OCI-LY3 (cell line): ENCODE data around the gene PINLYP.

Experiments
- H2AFZ ChIP-seq: fragments of 200-600, 300-600 bp; shearing (Covaris generic); 2 replicates; pipeline ENCODE4 v1.6.0; 2014; ENCODE audit warnings: antibody characterized with exemption, low read depth, low read length
- H3K27ac ChIP-seq: fragments of 200-600, 300-600 bp; sonication (generic); 2 replicates; pipeline ENCODE4 v1.5.1; 2014; ENCODE audit warnings: mild to moderate bottlenecking, low read length, moderate library complexity, mixed read lengths
- H3K27me3 ChIP-seq: fragments of 200-600, 300-600 bp; sonication (generic); 2 replicates; pipeline ENCODE4 v1.6.1; 2014; ENCODE audit warnings: low read depth, low read length, mixed read lengths
- H3K36me3 ChIP-seq: fragments of 200-600, 300-600 bp; sonication (generic); replicated peaks from 2 replicates; pipeline ENCODE3; 2014; ENCODE audit warnings: low read depth, low read length, mixed read lengths
- H3K4me1 ChIP-seq: fragments of 300-600, 200-600 bp; sonication (generic); 2 replicates; pipeline ENCODE4 v1.6.1; 2014; ENCODE audit warnings: low read length, mixed read lengths
- H3K4me2 ChIP-seq: fragments of 200-600, 300-600 bp; sonication (generic); 2 replicates; pipeline ENCODE4 v1.6.1; 2014; ENCODE audit warnings: low read length, mixed read lengths
- H3K4me3 ChIP-seq: fragments of 300-600, 200-600 bp; sonication (generic); 2 replicates; pipeline ENCODE4 v1.5.1; 2014; ENCODE audit warnings: antibody characterized with exemption, mild to moderate bottlenecking, low read length, moderate library complexity
- H3K79me2 ChIP-seq: fragments of 300-600, 200-600 bp; shearing (Covaris generic); 2 replicates; pipeline ENCODE4 v1.6.1; 2014; ENCODE audit warnings: mild to moderate bottlenecking, low read length, mixed read lengths
- H3K9ac ChIP-seq: fragments of 300-600, 200-600 bp; shearing (Covaris generic); 2 replicates; pipeline ENCODE4 v1.6.0; 2014; ENCODE audit warnings: mild to moderate bottlenecking, low read length, moderate library complexity
- H3K9me3 ChIP-seq: fragments of 200-600, 300-600 bp; shearing (Covaris generic); 2 replicates; pipeline ENCODE4 v1.6.1; 2014; ENCODE audit warnings: low read length, mixed read lengths; ENCODE audit not compliant: insufficient read depth
- H4K20me1 ChIP-seq: fragments of 200-600, 300-600 bp; sonication (generic); 2 replicates; pipeline ENCODE4 v1.6.1; 2016; ENCODE audit warnings: low read length, mixed read lengths; ENCODE audit not compliant: insufficient read depth
- CTCF ChIP-seq: fragments of 200-600, 300-600 bp; sonication (generic); IDR thresholded peaks from 2 replicates; pipeline ENCODE4 v1.5.1; 2014; ENCODE audit warnings: antibody characterized with exemption, low read length, low read depth
- EZH2phosphoT487 ChIP-seq: fragments of 200-600 bp; shearing (Covaris generic); IDR thresholded peaks from 2 replicates; pipeline ENCODE4 v1.6.1; 2018; ENCODE audit warnings: antibody characterized with exemption, mixed run types, low read depth

Gene PINLYP

GRCh38 chr19:43575955-43576878, 616 bp downstream of the PINLYP start:
- Histone ChIP-seq H3K9ac (peak overlapping the region; percentile 31), H4K20me1 (no peaks in the 10 kb centered on the region), H3K27me3 (no peaks in the 10 kb centered on the region; the same call in 1 of the 2 replicates), H3K79me2 (peaks cover 10% of the 10 kb centered on the region), H3K27ac (no peak overlapping the region), H3K4me1 (peaks cover 9% of the 10 kb centered on the region), H3K36me3 (no peaks in the 10 kb centered on the region), H3K4me2 (peak overlapping the region; percentile 61), H3K9me3 (no peaks in the 10 kb centered on the region), H3K4me3 (peak overlapping the region; percentile 99), H2AFZ (peak overlapping the region; percentile 79; the same call in 1 of the 2 replicates)
- TF ChIP-seq CTCF (no peak), EZH2phosphoT487 (no peak)

DNA sequence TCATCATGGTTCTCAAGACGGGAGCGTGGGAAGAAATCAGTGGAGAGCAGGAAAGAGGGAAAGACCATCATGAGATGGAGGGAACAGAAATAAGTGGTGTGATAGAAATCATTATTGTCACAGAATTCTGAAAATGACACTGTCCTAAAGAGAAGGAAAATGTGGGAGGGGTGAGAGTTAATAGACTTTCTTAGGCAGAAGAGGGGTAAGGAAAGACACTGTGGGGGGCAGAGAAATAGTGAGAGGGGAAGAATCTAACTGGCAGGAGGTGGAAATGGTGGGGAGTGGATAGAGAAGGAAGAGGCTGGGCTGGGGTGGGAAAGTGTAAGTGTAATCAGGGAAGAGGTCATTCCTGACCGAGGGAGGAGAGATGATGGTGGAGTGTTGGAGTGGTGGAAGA, 3.2 kb downstream of the PINLYP start:
- TF ChIP-seq CTCF (no peak), EZH2phosphoT487 (no peak)
- H3K9me3 ChIP-seq = no peaks in the 10 kb centered on the region
- H3K36me3 ChIP-seq = no peaks in the 10 kb centered on the region
- peaks cover 9% of the 10 kb centered on the region for H3K4me1 ChIP-seq
- H4K20me1 ChIP-seq = no peaks in the 10 kb centered on the region
- H3K4me3 ChIP-seq = no peak overlapping the region
- H3K27me3 ChIP-seq = no peaks in the 10 kb centered on the region; the same call in 1 of the 2 replicates
- H2AFZ ChIP-seq = no peak overlapping the region
- H3K4me2 ChIP-seq = no peak overlapping the region
- H3K27ac ChIP-seq = no peak overlapping the region
- H3K79me2 ChIP-seq = peaks cover 10% of the 10 kb centered on the region
- H3K9ac ChIP-seq = no peak overlapping the region

GRCh38 chr19:43581467-43581866, 5.9 kb downstream of the PINLYP start:
- H3K4me1 ChIP-seq = no peaks in the 10 kb centered on the region
- no peaks in the 10 kb centered on the region for H3K79me2 ChIP-seq
- no peak for TF ChIP-seq CTCF
- no peak for TF ChIP-seq EZH2phosphoT487
- H3K27me3 ChIP-seq = no peaks in the 10 kb centered on the region; the same call in 1 of the 2 replicates
- peaks cover 11% of the 10 kb centered on the region for H3K36me3 ChIP-seq
- H3K27ac ChIP-seq = no peak overlapping the region
- H3K9me3 ChIP-seq = no peaks in the 10 kb centered on the region
- H3K4me3 ChIP-seq = no peak overlapping the region
- no peak overlapping the region for H2AFZ ChIP-seq
- H4K20me1 ChIP-seq = no peaks in the 10 kb centered on the region
- H3K4me2 ChIP-seq = no peak overlapping the region
- no peak overlapping the region for H3K9ac ChIP-seq

DNA sequence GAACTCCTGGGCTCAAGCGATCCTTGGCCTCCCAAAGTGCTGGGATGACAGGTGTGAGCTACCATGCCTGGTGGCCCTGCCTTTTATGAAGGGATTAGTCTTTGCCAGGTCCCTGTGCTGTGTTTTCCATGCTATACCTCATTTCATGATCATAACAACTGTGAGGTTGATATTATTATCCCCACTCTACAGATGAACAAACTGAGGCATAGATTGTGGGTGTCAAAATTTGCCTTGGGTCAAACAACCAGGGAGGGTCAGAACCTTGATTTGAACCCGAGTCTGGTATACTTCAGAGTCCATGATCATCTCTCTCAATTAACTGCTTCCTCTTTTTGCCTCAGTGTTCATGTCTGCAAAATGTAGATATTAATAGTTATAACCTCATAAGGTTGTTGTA, 6.9 kb downstream of the PINLYP start:
- no peak overlapping the region for H3K4me2 ChIP-seq
- H3K9me3 ChIP-seq = no peaks in the 10 kb centered on the region
- TF ChIP-seq EZH2phosphoT487 (no peak), CTCF (no peak)
- no peaks in the 10 kb centered on the region for H4K20me1 ChIP-seq
- no peaks in the 10 kb centered on the region for H3K79me2 ChIP-seq
- no peak overlapping the region for H3K4me3 ChIP-seq
- no peaks in the 10 kb centered on the region; the same call in 1 of the 2 replicates for H3K27me3 ChIP-seq
- H2AFZ ChIP-seq = no peak overlapping the region
- H3K4me1 ChIP-seq = no peaks in the 10 kb centered on the region
- H3K9ac ChIP-seq = no peak overlapping the region
- peaks cover 14% of the 10 kb centered on the region for H3K36me3 ChIP-seq
- no peak overlapping the region for H3K27ac ChIP-seq
